Endothelial cell of umbilical vein (primary cell): Measurements from ENCODE around the gene RPUSD4. TPM values are rescaled to one million over a fixed set of nuclear protein-coding genes. Genes with fewer than 3 reads are reported as not detected.

Source experiments
- BruUV-seq: library from RNA; stranded (reverse); fragments of 400-500 nt; replicated peaks from 2 replicates; lab custom pipeline; 2021; lab: Mats Ljungman, UMichigan
- CTCF ChIA-PET: fragments of 300-600, 350-600 bp; sonication (Branson Sonifier 250); formaldehyde crosslinking; loops from one replicate; lab custom pipeline; 2021; ENCODE audit warnings: antibody characterized with exemption, inconsistent platforms; lab: Charles Lee
- POLR2A ChIA-PET: fragments of 300-600, 350-600 bp; sonication (Branson Sonifier 250); formaldehyde crosslinking; loops from one replicate; lab custom pipeline; 2021; ENCODE audit warnings: antibody characterized with exemption, inconsistent platforms; lab: Charles Lee
- DNase-seq: peaks from one replicate; pipeline ENCODE4 v3.0.0-alpha.2; 2011; ENCODE audit warnings: low read depth, low spot score
- FAIRE-seq: peaks from 2 replicates; lab custom pipeline; 2011; peaks lifted over from hg19 to GRCh38; lab: Jason Lieb, UNC
- H2AFZ ChIP-seq: 2 replicates; pipeline ENCODE4 v1.6.0; 2012; ENCODE audit warnings: low read depth, low read length, control low read depth, inconsistent platforms
- H3K27ac ChIP-seq: 2 replicates; pipeline ENCODE4 v1.5.1; 2011; ENCODE audit warnings: low read depth, mild to moderate bottlenecking, control low read depth, low read length, moderate library complexity; ENCODE audit not compliant: insufficient read depth
- H3K27me3 ChIP-seq, 2 experiments: 2 replicates each; pipeline versions ENCODE4 v1.6.0 to v1.6.1; 2011; ENCODE audit warnings: low read length in 2 of 2, mixed read lengths in 1 of 2; ENCODE audit not compliant: control insufficient read depth in 2 of 2, insufficient read depth in 2 of 2
- H3K36me3 ChIP-seq, 2 experiments: 2 replicates in 1 of 2; 3 replicates in 1 of 2; pipeline ENCODE4 v1.5.1; 2011; ENCODE audit warnings: low read length in 2 of 2, mild to moderate bottlenecking in 1 of 2, moderate library complexity in 1 of 2; ENCODE audit not compliant: control insufficient read depth in 2 of 2, insufficient read depth in 2 of 2; ENCODE audit errors: extremely low read depth in 1 of 2
- H3K4me1 ChIP-seq: 3 replicates; pipeline ENCODE4 v1.5.1; 2011; ENCODE audit warnings: mild to moderate bottlenecking, low read length; ENCODE audit not compliant: control insufficient read depth, insufficient read depth; ENCODE audit errors: extremely low read depth
- H3K4me2 ChIP-seq: 2 replicates; pipeline ENCODE4 v1.6.1; 2011; ENCODE audit warnings: low read length, control low read depth, mixed read lengths; ENCODE audit not compliant: insufficient read depth
- H3K4me3 ChIP-seq, 3 experiments: fragments of 200-600 bp in 1 of 3; sonication (generic), shearing (Covaris generic) in 1 of 3; replicated peaks in 1 of 3; 2 replicates each; pipeline ENCODE4 v1.5.1; 2011 to 2016; ENCODE audit warnings: control low read depth in 3 of 3, low read length in 3 of 3, mild to moderate bottlenecking in 2 of 3, inconsistent platforms in 1 of 3, low read depth in 1 of 3, moderate library complexity in 1 of 3; ENCODE audit not compliant: insufficient read depth in 1 of 3
- H3K79me2 ChIP-seq: 2 replicates; pipeline ENCODE4 v1.6.0; 2012; ENCODE audit warnings: low read length, inconsistent platforms; ENCODE audit not compliant: control insufficient read depth, insufficient read depth
- H3K9ac ChIP-seq: replicated peaks from 2 replicates; pipeline ENCODE3; 2011; ENCODE audit warnings: low read length, control low read depth; ENCODE audit not compliant: insufficient read depth; ENCODE audit errors: extremely low read depth
- H3K9me1 ChIP-seq: replicated peaks from 3 replicates; pipeline ENCODE4 v1.6.0; 2011; ENCODE audit warnings: mild to moderate bottlenecking, low read length; ENCODE audit not compliant: control insufficient read depth, insufficient read depth; ENCODE audit errors: extremely low read depth
- H3K9me3 ChIP-seq: replicated peaks from 2 replicates; pipeline ENCODE4 v1.5.1; 2012; ENCODE audit warnings: low read length, inconsistent platforms; ENCODE audit not compliant: control insufficient read depth, insufficient read depth
- H4K20me1 ChIP-seq: replicated peaks from 2 replicates; pipeline ENCODE3; 2011; ENCODE audit warnings: mild to moderate bottlenecking, low read length; ENCODE audit not compliant: control insufficient read depth, insufficient read depth; ENCODE audit errors: extremely low read depth
- EZH2 ChIP-seq: IDR thresholded peaks from 2 replicates; pipeline ENCODE4 v1.6.1; 2012; ENCODE audit warnings: borderline replicate concordance, low read depth, mild to moderate bottlenecking, moderate library complexity, low read length, inconsistent platforms; ENCODE audit not compliant: severe bottlenecking
- FOS ChIP-seq: IDR thresholded peaks from 2 replicates; pipeline ENCODE4 v1.6.1; 2011; ENCODE audit warnings: mild to moderate bottlenecking, low read length, moderate library complexity, borderline replicate concordance; ENCODE audit not compliant: insufficient read depth
- GATA2 ChIP-seq: IDR thresholded peaks from 2 replicates; pipeline ENCODE4 v1.7.0; 2011; ENCODE audit warnings: low read depth, mild to moderate bottlenecking, moderate library complexity, mixed read lengths, low read length; ENCODE audit not compliant: insufficient read length, insufficient read depth
- JUN ChIP-seq: IDR thresholded peaks from 2 replicates; pipeline ENCODE4 v1.6.1; 2011; ENCODE audit warnings: borderline replicate concordance, low read depth; ENCODE audit not compliant: insufficient read length, insufficient read depth
- MYC ChIP-seq: IDR thresholded peaks from one replicate; pipeline ENCODE4 v1.6.1; 2011; ENCODE audit warnings: mild to moderate bottlenecking, low read depth, low read length
- POLR2A ChIP-seq: IDR thresholded peaks from 2 replicates; pipeline ENCODE4 v1.6.1; 2012; ENCODE audit warnings: low read depth, mild to moderate bottlenecking, control low read depth, low read length
- POLR2AphosphoS5 ChIP-seq: IDR thresholded peaks from 2 replicates; pipeline ENCODE4 v1.6.1; 2012; ENCODE audit warnings: low read depth, mild to moderate bottlenecking, control low read depth, low read length, moderate library complexity; ENCODE audit not compliant: insufficient read depth
- dilution Hi-C: fragments of 300-500 bp; cut with MboI; formaldehyde crosslinking; loops from one replicate; pipeline ENCODE4 v1.15.0; 2019; ENCODE audit warnings: low sequenced_read_pairs; ENCODE audit not compliant: extremely low pct_ligation_motif_present
- intact Hi-C: fragments of 100-400 bp; cut with micrococcal nuclease; formaldehyde crosslinking; loops from one replicate; pipeline ENCODE4 v1.10.0; 2022
- polyA plus RNA-seq, 4 experiments: library from polyadenylated mRNA; depleted of rRNA in 3 of 4; stranded (reverse) in 3 of 4; unstranded in 1 of 4; fragments of >200 nt; gene quantifications; 2 replicates each; pipeline versions ENCODE4 v1.2.1 to v1.2.3, GENCODE V29; 2011 to 2012; ENCODE audit warnings: missing spikeins in 1 of 4
- total RNA-seq: library from RNA; stranded (reverse); gene quantifications from 2 replicates; pipeline ENCODE4 v1.2.3, GENCODE V29; 2021
- TF ChIP-seq, protein P1 (sequence below), 2 donors: IDR thresholded peaks; 1 replicate in 1 of 2; 2 replicates in 1 of 2; pipeline ENCODE4 v1.5.1; 2011; ENCODE audit warnings: low read length in 2 of 2, mild to moderate bottlenecking in 2 of 2, moderate library complexity in 2 of 2, control low read depth in 1 of 2, inconsistent platforms in 1 of 2, low read depth in 1 of 2; ENCODE audit not compliant: insufficient read depth in 1 of 2; ENCODE audit errors: extremely low read depth in 1 of 2
- TF ChIP-seq, protein P2 (sequence below): IDR thresholded peaks from 2 replicates; pipeline ENCODE4 v1.6.1; 2011; ENCODE audit not compliant: insufficient read depth, insufficient read length

The RPUSD4 gene
- total and polyA plus RNA-seq, 2 donors (not counting 3 experiments of a cell fraction or from before 2014, with no cell fraction given), result 37.8 to 40.8 TPM

DNA sequence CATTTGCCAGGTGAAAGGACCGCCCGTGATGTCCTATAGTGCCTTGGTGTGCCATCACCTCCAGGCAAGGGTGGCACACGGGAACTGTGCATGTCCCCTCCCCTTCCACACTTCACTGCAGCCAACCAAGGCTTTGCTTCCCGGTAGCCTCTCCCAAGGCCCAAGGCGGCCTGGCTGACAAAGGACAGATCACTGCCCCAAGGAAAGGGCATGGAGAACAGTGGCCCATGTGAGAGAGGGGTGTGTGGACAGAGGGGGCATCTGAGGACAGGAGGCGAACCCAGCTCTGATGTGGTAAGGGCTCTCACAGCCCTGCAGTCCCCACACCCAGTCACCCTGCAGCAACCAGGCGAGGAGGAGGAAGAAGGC lies 50.4 kb downstream of the RPUSD4 start:
- H3K27ac ChIP-seq, result no peak overlapping the region
- DNase-seq (no peak), FAIRE-seq (no peak)
- H3K4me1 ChIP-seq, result no peaks in the 10 kb centered on the region
- no peaks in the 10 kb centered on the region for H4K20me1 ChIP-seq
- TF ChIP-seq POLR2AphosphoS5 (no peak), JUN (no peak), POLR2A (no peak), MYC (no peak), GATA2 (no peak), EZH2 (no peak), FOS (no peak)
- TF ChIP-seq, protein P1, sequence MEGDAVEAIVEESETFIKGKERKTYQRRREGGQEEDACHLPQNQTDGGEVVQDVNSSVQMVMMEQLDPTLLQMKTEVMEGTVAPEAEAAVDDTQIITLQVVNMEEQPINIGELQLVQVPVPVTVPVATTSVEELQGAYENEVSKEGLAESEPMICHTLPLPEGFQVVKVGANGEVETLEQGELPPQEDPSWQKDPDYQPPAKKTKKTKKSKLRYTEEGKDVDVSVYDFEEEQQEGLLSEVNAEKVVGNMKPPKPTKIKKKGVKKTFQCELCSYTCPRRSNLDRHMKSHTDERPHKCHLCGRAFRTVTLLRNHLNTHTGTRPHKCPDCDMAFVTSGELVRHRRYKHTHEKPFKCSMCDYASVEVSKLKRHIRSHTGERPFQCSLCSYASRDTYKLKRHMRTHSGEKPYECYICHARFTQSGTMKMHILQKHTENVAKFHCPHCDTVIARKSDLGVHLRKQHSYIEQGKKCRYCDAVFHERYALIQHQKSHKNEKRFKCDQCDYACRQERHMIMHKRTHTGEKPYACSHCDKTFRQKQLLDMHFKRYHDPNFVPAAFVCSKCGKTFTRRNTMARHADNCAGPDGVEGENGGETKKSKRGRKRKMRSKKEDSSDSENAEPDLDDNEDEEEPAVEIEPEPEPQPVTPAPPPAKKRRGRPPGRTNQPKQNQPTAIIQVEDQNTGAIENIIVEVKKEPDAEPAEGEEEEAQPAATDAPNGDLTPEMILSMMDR (IDR thresholded peaks at IDR 0.05; ENCODE audit: extremely low read depth in 1 of 2, insufficient read depth in 1 of 2, low read depth in 1 of 2, low read length in 2 of 2), result no peak
- TF ChIP-seq, protein P2, sequence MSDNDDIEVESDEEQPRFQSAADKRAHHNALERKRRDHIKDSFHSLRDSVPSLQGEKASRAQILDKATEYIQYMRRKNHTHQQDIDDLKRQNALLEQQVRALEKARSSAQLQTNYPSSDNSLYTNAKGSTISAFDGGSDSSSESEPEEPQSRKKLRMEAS, result no peak
- POLR2A ChIA-PET, result no interaction called here
- H3K27me3 ChIP-seq, result no peaks in the 10 kb centered on the region
- H3K79me2 ChIP-seq, result no peaks in the 10 kb centered on the region
- BruUV-seq, result no TSS peak
- H3K4me3 ChIP-seq, result no peak overlapping the region
- CTCF ChIA-PET, result no interaction called here
- H3K36me3 ChIP-seq, result no peaks in the 10 kb centered on the region
- intact Hi-C loops, result no loop called here
- no peak overlapping the region for H3K9ac ChIP-seq
- dilution Hi-C loops, result no loop called here
- no peaks in the 10 kb centered on the region for H3K9me1 ChIP-seq
- H3K9me3 ChIP-seq, result no peaks in the 10 kb centered on the region
- no peak overlapping the region for H3K4me2 ChIP-seq
- no peak overlapping the region for H2AFZ ChIP-seq
